Skin of body (tissue), 2 donors: ENCODE measurements around the gene EVC. TPM values are rescaled to one million over a fixed set of nuclear protein-coding genes. Genes with fewer than 3 reads are reported as not detected.
"Not testable (repeated sequence)": the region's sequence is repeated elsewhere in the genome, so short reads cannot be mapped to it uniquely, and the experiment has no call there.

Experiments used
- DNase-seq: peaks from one replicate; lab custom pipeline; 2025; lab: John Stamatoyannopoulos, UW
- total RNA-seq: library from RNA; depleted of rRNA; stranded (reverse); fragments of >200 nt; gene quantifications from one replicate; pipeline ENCODE4 v1.2.3, GENCODE V29; 2014

Gene EVC
- total RNA-seq, 1 donor from 2014 or later, result 24.5 TPM

- peak; percentile 59 for DNase-seq
Measured at GRCh38 chr4:5708449-5709206, 2.4 kb upstream of the EVC start, which contains the start of gene EVC2. Gene EVC2, minus strand, starts transcription at chr4:5708559. Its CDS starts 46 bp downstream, at chr4:5708513.

GRCh38 chr4:5709207-5709575 is 1.8 kb upstream of the EVC start:
- DNase-seq, result no peak

- DNase-seq, result no peak
Measured at GRCh38 chr4:5710065-5710960, 688 bp upstream of the EVC start.

GRCh38 chr4:5711479-5712184 is 631 bp downstream of the EVC start:
- peak; percentile 9 for DNase-seq

- no peak for DNase-seq
Measured at GRCh38 chr4:5712517-5712916, 1.5 kb downstream of the EVC start.

GRCh38 chr4:5712931-5713330 is 1.9 kb downstream of the EVC start:
- no peak for DNase-seq

- no peak for DNase-seq
Measured at GRCh38 chr4:5713861-5714260, 2.9 kb downstream of the EVC start.

GRCh38 chr4:5715357-5715756 is 4.4 kb downstream of the EVC start:
- DNase-seq, result no peak

- DNase-seq, result no peak
Measured at GRCh38 chr4:5716391-5716790, 5.4 kb downstream of the EVC start.

- DNase-seq, result no peak
Measured at GRCh38 chr4:5717449-5718158, 6.6 kb downstream of the EVC start.

GRCh38 chr4:5718411-5718810 is 7.4 kb downstream of the EVC start:
- DNase-seq, result no peak

GRCh38 chr4:5719350-5720055 is 8.5 kb downstream of the EVC start:
- no peak for DNase-seq

GRCh38 chr4:5720157-5720850 is 9.3 kb downstream of the EVC start:
- DNase-seq, result no peak

- no peak for DNase-seq
Measured at GRCh38 chr4:5720980-5721379, 10.0 kb downstream of the EVC start.

GRCh38 chr4:5721923-5722322 is 10.9 kb downstream of the EVC start:
- DNase-seq, result no peak

GRCh38 chr4:5722328-5722727 is 11.3 kb downstream of the EVC start:
- DNase-seq, result no peak

- no peak for DNase-seq
Measured at GRCh38 chr4:5724377-5724776, 13.4 kb downstream of the EVC start.

- DNase-seq, result not testable (repeated sequence)
Measured at GRCh38 chr4:5728412-5728811, 17.4 kb downstream of the EVC start.

GRCh38 chr4:5730436-5730835 is 19.4 kb downstream of the EVC start:
- no peak for DNase-seq
